Stimulated activated CD8-positive, alpha-beta memory T cell treated with anti-CD3 and anti-CD28 coated beads, Interleukin-7, amount 100 ng/mL, for 48 hours (primary cell): ENCODE data around the gene GRIN2C.

Experiments used
- DNase-seq, 2 donors: peaks; one replicate each; pipeline ENCODE4 v3.0.0-alpha.2; 2020; ENCODE audit warnings: low read depth in 1 of 2; ENCODE audit errors: extremely low read depth in 1 of 2

Gene GRIN2C

DNA sequence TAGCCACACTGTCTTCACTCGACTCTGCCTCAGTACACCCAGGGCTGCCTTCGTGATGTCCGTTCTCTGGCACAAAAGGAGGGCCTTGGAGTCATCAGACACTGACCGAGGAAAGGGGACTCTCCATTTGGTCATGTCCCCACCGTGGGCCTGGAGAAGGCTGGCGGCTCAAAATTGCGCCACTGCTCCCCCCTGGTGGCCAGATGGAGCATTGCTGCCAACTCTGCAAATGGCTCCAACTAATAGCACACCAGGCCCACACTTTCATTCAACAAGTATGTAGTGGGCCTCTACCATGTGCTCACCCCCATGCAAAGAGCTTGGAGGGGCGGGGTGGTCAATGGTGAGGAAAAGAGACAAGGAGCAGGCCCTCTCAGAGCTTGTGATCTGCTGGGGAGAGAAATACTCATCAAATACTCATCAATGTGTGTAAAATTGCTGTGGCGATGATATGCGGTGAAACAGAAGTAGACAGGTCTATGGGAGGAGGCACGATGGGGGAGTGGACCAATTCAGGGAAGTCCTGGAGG lies 5.2 kb upstream of the GRIN2C start:
- DNase-seq, result peak; percentile 39 to 45

GRCh38 chr17:74864297-74864865 lies 4.7 kb upstream of the GRIN2C start:
- no peak for DNase-seq

- DNase-seq, result no peak
These were observed 4.0 kb upstream of the GRIN2C start for GRCh38 chr17:74863420-74864296.

- no peak for DNase-seq
These were observed 3.2 kb upstream of the GRIN2C start for GRCh38 chr17:74862919-74863318.

- peak in 1 of 2 donors; percentile 59 for DNase-seq
These were observed 2.6 kb upstream of the GRIN2C start for GRCh38 chr17:74862108-74862901.

GRCh38 chr17:74861662-74862107 lies 2.0 kb upstream of the GRIN2C start:
- no peak for DNase-seq

DNA sequence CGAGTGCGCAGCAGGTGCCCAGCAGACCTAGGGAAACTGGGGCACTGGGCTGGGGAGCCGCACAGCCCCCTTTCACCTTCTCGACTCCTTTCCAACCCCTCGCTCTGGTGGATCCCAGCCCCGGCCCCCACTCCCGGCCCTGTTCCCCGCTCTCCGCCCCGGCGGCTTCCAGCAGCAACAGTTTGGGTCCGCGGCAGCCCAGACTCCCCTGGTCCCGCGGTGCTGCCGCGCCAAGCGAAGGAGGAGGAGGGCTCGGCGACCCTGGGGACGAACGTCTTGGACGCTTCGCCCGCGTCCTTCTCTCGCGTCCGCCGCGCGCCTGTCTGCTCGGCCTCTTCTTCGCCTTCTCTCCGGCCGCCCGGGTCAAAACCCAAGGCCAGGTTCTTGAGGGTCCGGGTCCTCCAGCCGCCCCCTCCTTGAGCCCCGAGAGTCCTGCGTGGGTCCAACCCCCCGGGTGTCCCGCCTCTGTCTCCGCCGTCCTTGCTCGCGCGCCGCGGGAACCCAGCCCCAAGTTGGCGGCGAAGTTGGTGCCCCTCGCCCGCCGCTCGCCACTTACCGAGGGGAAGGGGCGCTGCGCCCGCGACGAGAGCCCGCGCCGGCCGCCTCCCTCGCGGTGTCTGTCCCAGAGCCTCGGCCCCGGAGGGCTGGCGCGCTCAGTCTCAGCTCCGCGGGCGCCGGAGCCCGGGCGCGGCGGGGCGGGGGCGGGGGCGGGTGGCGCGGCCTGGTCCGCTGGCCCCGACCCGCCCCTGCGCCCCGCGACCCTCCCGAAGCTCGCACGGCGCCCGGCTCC lies 1.4 kb upstream of the GRIN2C start:
- no peak for DNase-seq

DNA sequence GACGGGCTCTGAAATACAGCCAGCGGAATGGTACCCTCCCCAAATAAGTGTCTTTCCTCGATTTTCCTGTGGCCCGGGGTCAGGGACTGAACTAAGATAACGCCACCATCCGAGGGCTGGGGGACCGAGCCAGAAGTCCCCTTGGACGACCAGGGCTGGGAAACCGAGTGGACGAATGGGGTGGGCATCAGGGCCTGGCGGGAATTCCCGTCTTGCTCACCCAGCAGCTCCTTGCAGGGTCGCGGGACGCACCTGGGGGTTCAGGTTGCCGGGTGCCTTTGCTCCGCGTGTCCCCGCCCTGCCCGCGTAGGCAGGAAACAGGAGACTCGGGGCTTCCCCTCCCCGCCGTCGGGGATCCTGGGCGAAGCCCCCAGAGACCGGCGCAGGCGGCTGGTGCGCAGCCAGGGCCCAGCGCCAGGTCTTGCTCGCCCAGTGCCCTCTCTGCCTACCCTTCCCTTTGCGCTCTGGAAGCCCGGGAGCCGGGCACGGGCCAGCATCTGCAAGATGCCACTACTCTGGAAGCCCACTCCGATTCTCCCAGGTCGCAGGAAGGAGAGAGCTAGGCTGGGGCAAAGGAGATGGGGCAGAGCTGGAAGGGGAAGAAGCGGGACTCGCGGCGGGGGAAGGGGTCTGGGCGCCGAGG lies 665 bp upstream of the GRIN2C start:
- DNase-seq, result no peak

GRCh38 chr17:74858672-74859458 lies 820 bp downstream of the GRIN2C start:
- DNase-seq, result no peak

GRCh38 chr17:74857191-74857590 lies 2.5 kb downstream of the GRIN2C start:
- no peak for DNase-seq

DNA sequence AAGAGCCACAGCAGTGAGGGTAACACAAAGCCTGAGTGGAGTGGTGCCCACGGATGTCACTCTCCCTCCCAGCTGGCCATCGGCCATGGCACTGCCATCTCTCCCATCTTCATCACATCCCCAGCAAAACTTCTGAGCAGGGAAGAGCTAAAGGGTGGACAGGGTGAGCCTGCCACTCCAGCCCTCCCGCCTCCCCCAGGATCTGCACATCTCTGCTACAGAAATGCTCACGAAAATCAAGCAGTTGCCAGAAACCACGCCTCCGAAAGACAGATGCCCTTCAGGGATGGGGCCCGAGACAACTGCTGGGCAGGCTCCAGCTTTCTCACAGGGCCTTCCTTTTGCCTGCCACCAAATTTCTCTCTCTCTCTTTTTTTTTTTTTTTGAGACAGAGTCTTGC lies 3.6 kb downstream of the GRIN2C start:
- no peak for DNase-seq

DNA sequence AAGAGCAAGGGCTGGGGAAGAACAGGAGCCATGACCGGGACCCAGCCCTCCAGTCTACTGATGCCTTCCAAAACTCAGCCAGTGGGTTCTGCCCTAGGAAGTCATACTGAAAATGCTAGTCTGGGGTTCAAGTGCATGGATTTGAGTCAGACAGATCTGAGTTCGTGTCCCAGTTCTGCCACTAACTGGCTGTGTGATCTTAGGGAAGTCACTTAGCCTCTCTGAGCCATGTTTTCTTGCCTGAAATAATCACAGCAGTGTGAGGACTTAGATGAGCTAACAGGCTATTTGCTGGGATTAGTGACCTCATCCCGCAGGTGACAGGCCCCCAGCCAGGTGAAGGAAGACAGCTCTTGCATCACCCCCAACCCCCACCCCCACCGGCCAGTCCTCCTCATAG lies 4.4 kb downstream of the GRIN2C start:
- DNase-seq, result no peak

DNA sequence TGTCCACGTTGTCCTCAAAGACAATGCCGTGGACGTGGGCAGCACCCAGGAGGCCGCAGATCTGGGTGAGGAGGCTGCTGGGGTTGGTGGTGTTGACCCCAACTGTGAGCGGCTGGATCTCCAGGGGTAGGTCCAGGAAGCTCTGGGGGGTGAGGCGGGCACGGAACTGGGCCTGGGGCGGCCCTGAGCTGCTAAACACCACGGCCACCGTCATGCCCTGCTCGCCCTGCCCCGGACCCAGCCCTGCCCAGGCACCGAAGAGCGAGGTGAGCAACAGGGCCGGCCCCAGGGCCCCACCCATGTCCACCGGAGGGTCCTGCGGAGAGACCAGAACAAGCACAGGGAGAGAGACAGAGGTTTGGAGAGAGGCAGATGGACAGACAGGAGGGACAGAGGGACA lies 4.9 kb downstream of the GRIN2C start:
- no peak for DNase-seq

- DNase-seq, result no peak
These were observed 6.0 kb downstream of the GRIN2C start for GRCh38 chr17:74853669-74854068.

DNA sequence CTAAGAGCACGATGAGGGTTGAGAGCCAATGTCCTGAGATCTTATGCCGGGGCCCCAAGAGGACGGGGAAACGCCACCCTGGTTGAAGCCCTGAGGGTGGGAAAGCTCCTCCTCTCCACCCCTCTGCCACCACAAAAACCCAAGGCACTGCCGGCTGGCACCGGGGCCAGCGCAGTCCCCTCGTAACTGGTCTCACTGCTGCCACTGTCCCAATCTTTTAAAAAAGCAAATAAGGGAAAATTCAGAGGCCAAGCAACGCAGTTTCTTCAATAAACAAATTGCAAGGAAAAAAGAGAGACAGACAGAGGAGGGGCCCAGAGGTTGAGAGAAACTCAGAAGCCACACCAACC lies 6.7 kb downstream of the GRIN2C start:
- no peak for DNase-seq

DNA sequence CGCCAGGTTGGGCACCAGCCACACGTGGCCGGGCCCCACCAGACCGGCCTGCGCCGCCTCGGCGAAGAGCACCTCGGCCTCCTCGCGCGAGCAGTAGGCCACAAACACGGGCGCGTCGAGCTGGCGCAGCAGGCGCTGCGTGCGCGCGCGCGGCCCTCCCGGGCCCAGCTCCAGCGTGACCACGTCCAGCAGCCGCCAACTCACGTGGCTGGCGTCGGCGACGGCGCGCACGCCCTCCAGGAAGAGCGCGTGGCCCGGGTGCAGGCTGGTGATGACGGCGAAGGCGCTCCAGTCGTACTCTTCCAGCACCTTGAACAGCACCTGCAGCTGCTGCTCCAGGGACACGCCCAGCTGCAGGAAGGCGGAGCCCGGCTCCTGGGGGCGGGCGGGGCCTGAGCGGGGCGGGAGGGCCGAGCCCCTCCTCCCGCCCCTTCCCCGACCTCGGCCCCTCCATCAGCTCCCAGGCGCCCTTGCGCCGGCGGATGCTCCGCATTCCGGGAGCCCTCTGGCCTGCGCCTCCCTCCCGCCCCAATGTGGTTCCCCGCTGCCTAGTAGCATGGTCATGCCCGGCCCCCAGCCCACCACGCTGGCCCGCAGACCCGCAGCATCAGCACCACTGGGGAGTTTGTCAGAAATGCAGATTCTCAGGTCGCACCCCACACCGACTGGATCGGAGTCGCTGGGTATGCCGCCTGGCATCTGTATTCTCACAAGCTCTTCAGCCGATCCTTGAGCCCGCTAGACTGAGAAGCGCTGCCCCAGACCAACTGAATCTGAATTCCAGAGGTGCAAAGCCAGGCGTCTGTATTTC lies 7.2 kb downstream of the GRIN2C start:
- peak in 1 of 2 donors; percentile 39 for DNase-seq

GRCh38 chr17:74851612-74852236 lies 8.0 kb downstream of the GRIN2C start:
- DNase-seq, result no peak

DNA sequence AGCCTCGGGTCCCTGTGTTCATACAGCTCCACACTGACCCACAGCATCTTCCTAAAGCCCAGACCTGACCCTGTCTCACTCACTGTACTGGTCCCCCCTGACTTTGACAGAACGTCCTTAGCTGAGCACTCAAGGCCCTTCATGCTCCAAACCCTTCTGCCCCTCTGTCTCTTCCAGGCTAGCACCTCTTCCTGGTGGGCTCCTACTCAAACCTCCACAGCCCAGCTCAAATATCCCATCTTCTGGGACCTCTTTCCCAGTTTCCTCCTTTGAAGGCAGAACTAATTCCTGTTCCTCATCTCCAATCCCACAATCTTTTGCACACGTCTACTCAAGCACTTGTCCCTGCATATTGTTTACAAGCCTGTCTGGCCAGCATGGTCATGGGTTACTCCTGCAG lies 8.8 kb downstream of the GRIN2C start:
- DNase-seq, result no peak
